ENCODE measurements around the gene UVRAG.

Gene UVRAG

DNA sequence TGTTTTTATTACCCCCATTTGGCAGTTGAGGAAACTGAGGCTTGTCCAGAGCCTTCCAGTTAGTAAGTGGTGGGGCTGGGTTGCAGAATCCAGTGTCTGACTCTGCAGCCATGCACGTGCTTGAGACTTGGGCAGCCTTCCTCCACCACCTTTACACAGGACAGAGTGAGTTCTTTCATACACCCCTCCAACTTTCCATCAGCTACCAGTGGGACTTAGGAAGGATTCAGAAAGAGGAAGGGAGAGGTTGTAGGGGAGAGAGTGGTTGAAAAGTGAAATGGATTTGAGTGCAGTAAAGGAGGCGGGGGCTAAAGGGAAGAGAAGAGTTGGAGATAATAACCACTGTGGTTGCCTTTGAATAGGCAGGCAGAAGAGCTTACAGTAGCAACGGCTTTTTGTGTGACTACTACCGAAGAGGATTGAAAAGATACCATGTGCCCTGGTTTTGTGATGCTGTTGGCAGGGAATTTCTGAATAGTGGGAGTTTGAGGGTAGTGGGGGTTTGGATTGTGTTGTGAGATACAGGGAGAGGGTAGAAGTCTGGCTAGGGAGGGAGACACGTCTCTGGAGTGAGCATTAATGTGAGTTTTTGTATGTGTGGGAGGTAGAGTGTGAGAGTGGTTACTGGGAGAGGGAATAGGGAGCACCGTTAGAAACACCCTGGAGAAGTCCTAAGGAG lies 1.7 kb downstream of the UVRAG start:
- DNase-seq (ENCODE audit: low read depth in 1 of 2, low spot score in 1 of 2), result peak in 1 of 2 experiments; percentile 35
- TF ChIP-seq, protein P1, sequence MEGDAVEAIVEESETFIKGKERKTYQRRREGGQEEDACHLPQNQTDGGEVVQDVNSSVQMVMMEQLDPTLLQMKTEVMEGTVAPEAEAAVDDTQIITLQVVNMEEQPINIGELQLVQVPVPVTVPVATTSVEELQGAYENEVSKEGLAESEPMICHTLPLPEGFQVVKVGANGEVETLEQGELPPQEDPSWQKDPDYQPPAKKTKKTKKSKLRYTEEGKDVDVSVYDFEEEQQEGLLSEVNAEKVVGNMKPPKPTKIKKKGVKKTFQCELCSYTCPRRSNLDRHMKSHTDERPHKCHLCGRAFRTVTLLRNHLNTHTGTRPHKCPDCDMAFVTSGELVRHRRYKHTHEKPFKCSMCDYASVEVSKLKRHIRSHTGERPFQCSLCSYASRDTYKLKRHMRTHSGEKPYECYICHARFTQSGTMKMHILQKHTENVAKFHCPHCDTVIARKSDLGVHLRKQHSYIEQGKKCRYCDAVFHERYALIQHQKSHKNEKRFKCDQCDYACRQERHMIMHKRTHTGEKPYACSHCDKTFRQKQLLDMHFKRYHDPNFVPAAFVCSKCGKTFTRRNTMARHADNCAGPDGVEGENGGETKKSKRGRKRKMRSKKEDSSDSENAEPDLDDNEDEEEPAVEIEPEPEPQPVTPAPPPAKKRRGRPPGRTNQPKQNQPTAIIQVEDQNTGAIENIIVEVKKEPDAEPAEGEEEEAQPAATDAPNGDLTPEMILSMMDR (IDR thresholded peaks at IDR 0.05; ENCODE audit: insufficient read depth, low read length), result no peak
- TF ChIP-seq SPI1 (IDR thresholded peaks at IDR 0.05; ENCODE audit: borderline replicate concordance, low read depth) (peak; percentile 63; the same call in 1 of the 2 replicates), GABPA (IDR thresholded peaks at IDR 0.05; ENCODE audit: low read depth) (no peak)
- Histone ChIP-seq H3K27ac (replicated peaks) (peak overlapping the region; percentile 83), H3K27me3 (ENCODE audit: insufficient read depth, poor library complexity, severe bottlenecking) (no peaks in the 10 kb centered on the region), H3K4me3 (replicated peaks; ENCODE audit: insufficient read depth, low read length) (peak overlapping the region; percentile 88)

DNA sequence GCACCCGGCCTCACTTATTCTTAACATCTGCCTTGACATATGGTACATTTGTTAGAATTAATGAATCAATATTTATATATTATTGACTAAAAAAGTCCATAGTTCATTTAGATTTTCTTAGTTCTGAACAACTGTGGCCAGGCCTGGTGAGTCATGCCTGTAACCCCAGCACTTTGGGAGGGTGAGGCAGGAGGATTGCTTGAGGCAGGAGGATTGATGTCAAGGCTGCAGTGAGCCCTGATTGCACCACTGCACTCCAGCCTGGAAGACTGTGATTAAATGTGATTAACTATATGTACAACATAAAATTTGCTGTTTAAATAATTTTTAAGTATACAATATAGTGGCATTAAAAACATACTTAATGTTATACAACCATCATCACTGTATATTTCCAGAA lies 5.6 kb downstream of the UVRAG start:
- H3K27ac ChIP-seq (replicated peaks), result no peak overlapping the region
- TF ChIP-seq, protein P1 (IDR thresholded peaks at IDR 0.05; ENCODE audit: insufficient read depth, low read length), result no peak
- TF ChIP-seq POLR2AphosphoS5 (IDR thresholded peaks at IDR 0.05; ENCODE audit: low read depth) (no peak), GABPA (IDR thresholded peaks at IDR 0.05; ENCODE audit: low read depth) (no peak), SPI1 (IDR thresholded peaks at IDR 0.05; ENCODE audit: borderline replicate concordance, low read depth) (no peak)
- TF ChIP-seq, protein P2, sequence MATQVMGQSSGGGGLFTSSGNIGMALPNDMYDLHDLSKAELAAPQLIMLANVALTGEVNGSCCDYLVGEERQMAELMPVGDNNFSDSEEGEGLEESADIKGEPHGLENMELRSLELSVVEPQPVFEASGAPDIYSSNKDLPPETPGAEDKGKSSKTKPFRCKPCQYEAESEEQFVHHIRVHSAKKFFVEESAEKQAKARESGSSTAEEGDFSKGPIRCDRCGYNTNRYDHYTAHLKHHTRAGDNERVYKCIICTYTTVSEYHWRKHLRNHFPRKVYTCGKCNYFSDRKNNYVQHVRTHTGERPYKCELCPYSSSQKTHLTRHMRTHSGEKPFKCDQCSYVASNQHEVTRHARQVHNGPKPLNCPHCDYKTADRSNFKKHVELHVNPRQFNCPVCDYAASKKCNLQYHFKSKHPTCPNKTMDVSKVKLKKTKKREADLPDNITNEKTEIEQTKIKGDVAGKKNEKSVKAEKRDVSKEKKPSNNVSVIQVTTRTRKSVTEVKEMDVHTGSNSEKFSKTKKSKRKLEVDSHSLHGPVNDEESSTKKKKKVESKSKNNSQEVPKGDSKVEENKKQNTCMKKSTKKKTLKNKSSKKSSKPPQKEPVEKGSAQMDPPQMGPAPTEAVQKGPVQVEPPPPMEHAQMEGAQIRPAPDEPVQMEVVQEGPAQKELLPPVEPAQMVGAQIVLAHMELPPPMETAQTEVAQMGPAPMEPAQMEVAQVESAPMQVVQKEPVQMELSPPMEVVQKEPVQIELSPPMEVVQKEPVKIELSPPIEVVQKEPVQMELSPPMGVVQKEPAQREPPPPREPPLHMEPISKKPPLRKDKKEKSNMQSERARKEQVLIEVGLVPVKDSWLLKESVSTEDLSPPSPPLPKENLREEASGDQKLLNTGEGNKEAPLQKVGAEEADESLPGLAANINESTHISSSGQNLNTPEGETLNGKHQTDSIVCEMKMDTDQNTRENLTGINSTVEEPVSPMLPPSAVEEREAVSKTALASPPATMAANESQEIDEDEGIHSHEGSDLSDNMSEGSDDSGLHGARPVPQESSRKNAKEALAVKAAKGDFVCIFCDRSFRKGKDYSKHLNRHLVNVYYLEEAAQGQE (IDR thresholded peaks at IDR 0.05; ENCODE audit: insufficient replicate concordance, low read depth), result no peak
- no peak overlapping the region for H3K4me3 ChIP-seq (replicated peaks; ENCODE audit: insufficient read depth, low read length)
- no peaks in the 10 kb centered on the region for H3K27me3 ChIP-seq (ENCODE audit: insufficient read depth, poor library complexity, severe bottlenecking)
- no peak for DNase-seq (ENCODE audit: low read depth in 1 of 2, low spot score in 1 of 2)

DNA sequence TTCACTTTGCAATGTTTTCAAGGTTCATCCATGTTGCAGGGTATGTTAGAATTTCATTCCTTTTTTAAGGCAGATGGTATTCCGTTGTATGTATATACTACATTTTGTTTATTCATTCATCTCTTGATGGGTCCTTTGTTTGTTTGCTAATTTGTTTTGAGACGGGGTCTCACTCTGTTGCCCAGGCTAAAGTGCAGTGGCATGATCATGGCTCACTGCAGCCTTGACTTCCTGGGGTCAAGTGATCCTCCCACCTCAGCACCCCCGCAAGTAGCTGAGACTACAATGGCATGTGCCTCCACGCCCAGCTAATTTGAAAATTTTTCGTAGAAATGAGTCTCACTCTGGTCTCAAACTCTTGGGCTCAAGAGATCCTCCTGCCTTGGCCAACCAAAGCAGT lies 6.2 kb downstream of the UVRAG start:
- Histone ChIP-seq H3K27ac (replicated peaks) (no peak overlapping the region), H3K27me3 (ENCODE audit: insufficient read depth, poor library complexity, severe bottlenecking) (no peaks in the 10 kb centered on the region), H3K4me3 (replicated peaks; ENCODE audit: insufficient read depth, low read length) (no peak overlapping the region)
- TF ChIP-seq, protein P1 (IDR thresholded peaks at IDR 0.05; ENCODE audit: insufficient read depth, low read length), result no peak
- no peak for TF ChIP-seq GABPA (IDR thresholded peaks at IDR 0.05; ENCODE audit: low read depth)
- TF ChIP-seq SPI1 (IDR thresholded peaks at IDR 0.05; ENCODE audit: borderline replicate concordance, low read depth), result no peak
- TF ChIP-seq POLR2AphosphoS5 (IDR thresholded peaks at IDR 0.05; ENCODE audit: low read depth), result no peak
- TF ChIP-seq, protein P2 (IDR thresholded peaks at IDR 0.05; ENCODE audit: insufficient replicate concordance, low read depth), result no peak
- no peak for DNase-seq (ENCODE audit: low read depth in 1 of 2, low spot score in 1 of 2)

DNA sequence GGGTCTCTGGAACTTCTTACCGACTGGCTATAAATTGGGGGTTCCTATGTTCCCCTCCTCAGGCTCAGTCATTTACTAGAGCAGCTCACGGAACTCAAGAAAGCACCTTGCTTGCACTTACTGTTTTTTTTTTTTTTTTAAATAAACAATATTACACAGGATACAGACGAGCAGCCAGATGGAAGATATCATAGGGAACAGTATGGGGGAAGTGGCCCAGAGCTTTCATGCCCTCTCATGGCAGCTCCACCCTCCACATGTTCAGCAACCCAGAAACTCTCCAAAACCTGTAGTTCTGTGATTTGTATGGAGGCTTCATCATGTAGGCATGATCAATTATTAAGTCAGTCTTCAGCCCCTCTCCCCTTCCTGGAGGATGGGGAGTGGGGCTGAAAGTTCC lies 7.5 kb downstream of the UVRAG start:
- H3K4me3 ChIP-seq (replicated peaks; ENCODE audit: insufficient read depth, low read length), result no peak overlapping the region
- no peak overlapping the region for H3K27ac ChIP-seq (replicated peaks)
- TF ChIP-seq, protein P1 (IDR thresholded peaks at IDR 0.05; ENCODE audit: insufficient read depth, low read length), result no peak
- TF ChIP-seq SPI1 (IDR thresholded peaks at IDR 0.05; ENCODE audit: borderline replicate concordance, low read depth), result no peak
- TF ChIP-seq POLR2AphosphoS5 (IDR thresholded peaks at IDR 0.05; ENCODE audit: low read depth), result no peak
- no peak for TF ChIP-seq GABPA (IDR thresholded peaks at IDR 0.05; ENCODE audit: low read depth)
- TF ChIP-seq, protein P2 (IDR thresholded peaks at IDR 0.05; ENCODE audit: insufficient replicate concordance, low read depth), result no peak

More for the DNA sequence above, 7.5 kb downstream of the UVRAG start:
- no peaks in the 10 kb centered on the region for H3K27me3 ChIP-seq (ENCODE audit: insufficient read depth, poor library complexity, severe bottlenecking)
- DNase-seq (ENCODE audit: low read depth in 1 of 2, low spot score in 1 of 2), result no peak

Measured in HL-60 (cell line).